Neuronal stem cell (in vitro differentiated cells): ENCODE measurements around the gene TMEM134.

ENCODE experiments used
- DNase-seq: peaks from one replicate; pipeline ENCODE4 v3.0.0-alpha.2; 2013; ENCODE audit warnings: low spot score
- H2AFZ ChIP-seq: one replicate; pipeline ENCODE4 v1.6.1; 2013; ENCODE audit warnings: mild to moderate bottlenecking, low read length, inconsistent platforms
- H2AK5ac ChIP-seq: 2 replicates; pipeline ENCODE4 v1.6.1; 2013; ENCODE audit warnings: low read depth, mild to moderate bottlenecking, inconsistent platforms, low read length, moderate library complexity, mixed read lengths
- H2BK120ac ChIP-seq: 2 replicates; pipeline ENCODE4 v1.6.1; 2013; ENCODE audit warnings: low read depth, mild to moderate bottlenecking, inconsistent platforms, low read length, moderate library complexity, mixed read lengths
- H2BK12ac ChIP-seq: one replicate; pipeline ENCODE4 v1.6.1; 2013; ENCODE audit warnings: low read length, inconsistent platforms
- H2BK15ac ChIP-seq: 2 replicates; pipeline ENCODE4 v1.6.1; 2013; ENCODE audit warnings: mild to moderate bottlenecking, low read length, inconsistent platforms, mixed read lengths
- H2BK5ac ChIP-seq: one replicate; pipeline ENCODE4 v1.6.1; 2013; ENCODE audit warnings: inconsistent platforms, mild to moderate bottlenecking, low read length, moderate library complexity
- H3K14ac ChIP-seq: one replicate; pipeline ENCODE4 v1.6.1; 2013; ENCODE audit warnings: low read length, inconsistent platforms
- H3K18ac ChIP-seq: 2 replicates; pipeline ENCODE4 v1.6.1; 2013; ENCODE audit warnings: low read length, inconsistent platforms
- H3K23ac ChIP-seq: 2 replicates; pipeline ENCODE4 v1.6.1; 2013; ENCODE audit warnings: low read depth, mild to moderate bottlenecking, mixed read lengths, low read length, inconsistent platforms; ENCODE audit not compliant: poor library complexity
- H3K27ac ChIP-seq: replicated peaks from 3 replicates; pipeline ENCODE4 v1.5.1; 2013; ENCODE audit warnings: low read length, inconsistent platforms
- H3K27me3 ChIP-seq, 3 experiments: 2 replicates each; pipeline ENCODE4 v1.6.1; 2013; ENCODE audit warnings: low read length in 3 of 3, mild to moderate bottlenecking in 2 of 3, inconsistent platforms in 1 of 3, low read depth in 1 of 3, mixed read lengths in 1 of 3, moderate library complexity in 1 of 3; ENCODE audit not compliant: control insufficient read depth in 3 of 3, insufficient read depth in 3 of 3
- H3K36me3 ChIP-seq, 2 donors: replicated peaks in 1 of 2; 2 replicates each; pipeline ENCODE4 v1.6.1; 2013; ENCODE audit warnings: low read length in 2 of 2; ENCODE audit not compliant: control insufficient read depth in 2 of 2, insufficient read depth in 2 of 2
- H3K4ac ChIP-seq: 2 replicates; pipeline ENCODE4 v1.6.1; 2013; ENCODE audit warnings: inconsistent platforms, mild to moderate bottlenecking, low read length, moderate library complexity
- H3K4me1 ChIP-seq, 2 donors: 1 replicate in 1 of 2; 2 replicates in 1 of 2; pipeline ENCODE4 v1.6.1; 2013; ENCODE audit warnings: low read length in 2 of 2, low read depth in 1 of 2; ENCODE audit not compliant: control insufficient read depth in 2 of 2, insufficient read depth in 1 of 2
- H3K4me2 ChIP-seq: one replicate; pipeline ENCODE4 v1.6.1; 2013; ENCODE audit warnings: mild to moderate bottlenecking, low read length, inconsistent platforms; ENCODE audit not compliant: insufficient read depth, poor library complexity, severe bottlenecking
- H3K4me3 ChIP-seq, 2 donors: 2 replicates each; pipeline ENCODE4 v1.5.1; 2013; ENCODE audit warnings: low read length in 2 of 2, mild to moderate bottlenecking in 2 of 2, inconsistent platforms in 1 of 2, moderate library complexity in 1 of 2
- H3K79me1 ChIP-seq: one replicate; pipeline ENCODE4 v1.6.1; 2013; ENCODE audit warnings: low read depth, mild to moderate bottlenecking, inconsistent platforms, low read length, moderate library complexity
- H3K9ac ChIP-seq: one replicate; pipeline ENCODE4 v1.6.1; 2013; ENCODE audit warnings: mild to moderate bottlenecking, low read depth, low read length, inconsistent platforms; ENCODE audit not compliant: poor library complexity
- H3K9me3 ChIP-seq, 2 donors: replicated peaks in 1 of 2; 2 replicates each; pipeline versions ENCODE3 to v1.6.1; 2013; ENCODE audit warnings: low read length in 2 of 2, mild to moderate bottlenecking in 2 of 2, inconsistent platforms in 1 of 2, low read depth in 1 of 2, mixed read lengths in 1 of 2, moderate library complexity in 1 of 2; ENCODE audit not compliant: control insufficient read depth in 2 of 2, insufficient read depth in 1 of 2
- H4K8ac ChIP-seq: one replicate; pipeline ENCODE4 v1.6.1; 2013; ENCODE audit warnings: low read depth, mild to moderate bottlenecking, inconsistent platforms, low read length, moderate library complexity
- H4K91ac ChIP-seq: one replicate; pipeline ENCODE4 v1.6.1; 2013; ENCODE audit warnings: low read length, low read depth, mild to moderate bottlenecking, inconsistent platforms; ENCODE audit not compliant: poor library complexity
- WGBS, 2 donors: extraction: QIAGEN DNeasy Blood & Tissue Kit; methylation state at CpG; one replicate each; pipeline ENCODE4 v1.1.7; 2013; ENCODE audit warnings: missing lambda C conversion rate in 2 of 2, mixed read lengths in 1 of 2; ENCODE audit not compliant: insufficient read length in 2 of 2, insufficient replicate concordance in 1 of 2; ENCODE audit errors: extremely low coverage in 2 of 2; 5-methylcytosine and 5-hydroxymethylcytosine counted together

The TMEM134 gene

DNA sequence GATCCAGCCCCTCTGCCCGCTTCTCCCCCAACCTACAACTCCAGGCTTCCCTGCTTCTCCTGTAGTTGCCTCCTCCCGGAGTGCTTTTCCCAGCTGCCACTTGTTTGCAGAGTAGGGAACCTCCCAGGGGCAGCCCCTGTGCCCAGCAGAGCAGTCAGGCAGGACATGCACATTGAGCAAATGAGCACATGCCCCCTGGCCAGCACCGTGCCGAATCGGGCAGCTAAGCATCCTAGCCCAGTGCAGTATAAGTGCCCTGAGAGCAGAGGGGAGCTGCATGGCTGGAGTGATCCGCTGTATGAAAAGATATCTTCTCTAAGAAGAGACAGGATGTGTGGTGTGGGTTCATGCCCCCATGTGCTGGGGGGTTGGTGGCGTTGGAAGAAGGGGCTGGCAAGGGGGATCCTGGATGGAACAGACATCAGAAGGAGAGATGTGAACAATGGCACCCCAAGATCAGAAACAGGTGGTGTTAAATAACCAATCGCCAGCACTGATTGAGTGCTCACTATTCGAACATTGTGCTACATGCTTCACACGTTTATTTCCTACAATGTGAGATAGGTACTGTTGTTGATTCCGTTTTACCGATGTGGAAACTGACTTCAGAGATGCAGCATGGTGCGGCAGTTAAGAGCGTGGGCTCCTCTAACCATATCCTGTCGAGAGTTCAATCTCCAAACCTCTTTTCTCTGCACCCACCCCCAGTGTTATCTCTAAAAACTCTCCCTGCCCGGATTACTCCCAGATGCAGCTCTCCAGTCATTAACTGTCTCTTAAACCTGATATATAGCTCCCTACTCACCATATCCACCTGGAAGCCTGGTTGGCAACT lies 15.0 kb upstream of the TMEM134 start:
- peak overlapping the region in 1 of 2 donors; percentile 57 for H3K4me3 ChIP-seq
- no peak overlapping the region for H3K27ac ChIP-seq
- H3K23ac ChIP-seq: peak overlapping the region; percentile 27
- peak overlapping the region; percentile 49 for H2BK5ac ChIP-seq
- H3K9ac ChIP-seq: peak overlapping the region; percentile 25
- H2AFZ ChIP-seq: peak overlapping the region; percentile 86
- no peak for DNase-seq
- peak overlapping the region; percentile 25 for H3K14ac ChIP-seq
- peak overlapping the region; percentile 19 for H4K8ac ChIP-seq
- no peak overlapping the region for H2BK120ac ChIP-seq
- no CpG with 5 or more reads among the region's 16 CpGs for WGBS, 2 donors
- peaks cover 3 to 24% of the 10 kb centered on the region in 2 donors for H3K36me3 ChIP-seq
- peaks cover 7% of the 10 kb centered on the region for H3K79me1 ChIP-seq
- H4K91ac ChIP-seq: no peak overlapping the region
- peak overlapping the region; percentile 72 for H3K4me2 ChIP-seq
- H2BK12ac ChIP-seq: no peak overlapping the region
- H2BK15ac ChIP-seq: peak overlapping the region; percentile 60
- peak overlapping the region; percentile 15 for H3K18ac ChIP-seq
- H3K4me1 ChIP-seq: peaks cover 4 to 7% of the 10 kb centered on the region in 2 donors
- no peaks in the 10 kb centered on the region for H3K27me3 ChIP-seq
- no peak overlapping the region for H3K4ac ChIP-seq
- peaks cover 0 to 3% of the 10 kb centered on the region in 2 donors for H3K9me3 ChIP-seq
- H2AK5ac ChIP-seq: peak overlapping the region; percentile 83

DNA sequence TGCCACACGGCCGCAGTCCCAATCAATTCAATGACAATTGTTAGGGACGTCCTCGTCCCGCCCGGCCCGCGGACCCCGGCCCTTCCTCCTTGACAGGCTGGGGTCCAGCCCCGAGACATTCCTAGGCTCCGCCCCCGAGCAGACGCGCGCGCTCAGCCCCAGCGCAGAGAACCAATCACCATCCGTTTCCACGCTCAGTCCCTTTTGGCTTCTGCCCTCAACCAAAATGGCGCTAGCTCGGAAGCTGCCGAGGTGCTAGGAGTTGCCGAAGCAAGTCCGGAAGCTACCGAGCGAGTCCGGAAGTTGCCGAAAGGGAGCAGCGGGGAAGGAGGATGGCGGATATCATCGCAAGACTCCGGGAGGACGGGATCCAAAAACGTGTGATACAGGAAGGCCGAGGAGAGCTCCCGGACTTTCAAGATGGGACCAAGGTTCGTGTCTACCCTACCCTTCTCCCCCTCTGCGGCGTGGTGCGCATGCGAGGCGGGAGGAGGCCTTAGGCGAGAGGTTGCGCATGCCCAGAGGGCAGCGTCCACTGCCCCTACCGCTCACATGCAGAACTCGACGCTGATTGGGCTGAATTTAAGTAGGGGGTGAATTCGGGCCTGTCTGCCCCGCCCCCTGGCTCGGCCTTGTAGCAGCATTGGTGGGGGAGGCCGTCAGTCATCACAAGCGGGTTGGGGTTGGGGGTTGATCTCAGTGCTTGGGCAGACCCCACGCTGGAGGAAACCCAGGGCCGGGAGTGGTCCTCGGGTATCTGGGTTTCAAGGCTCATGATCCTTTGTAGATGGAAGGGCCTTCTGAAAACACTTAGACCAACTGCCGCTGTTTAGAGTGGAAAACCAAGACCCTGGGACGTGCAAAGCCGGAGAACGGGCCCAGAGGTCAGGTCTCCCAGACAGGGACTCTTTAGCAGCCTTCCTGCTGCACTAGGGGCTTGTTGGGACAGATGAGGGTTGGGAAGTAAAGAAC lies 14.1 kb upstream of the TMEM134 start, which contains the start of gene AIP:
Gene AIP, plus strand, starts transcription at position 200 of the 972 bp plus-strand sequence. Its CDS starts 133 bp downstream, at position 333.
- H3K4me1 ChIP-seq: peaks cover 4 to 7% of the 10 kb centered on the region in 2 donors
- peak within 1 kb of the TSS; percentile 49 for H2BK5ac ChIP-seq
- H2BK12ac ChIP-seq: no peak within 1 kb of the TSS
- peak within 1 kb of the TSS; percentile 86 for H2AFZ ChIP-seq
- no CpG with 5 or more reads among the region's 60 CpGs for WGBS, 2 donors
- H3K27ac ChIP-seq: peak within 1 kb of the TSS; percentile 82
- no peak within 1 kb of the TSS for H3K4ac ChIP-seq
- peak within 1 kb of the TSS; percentile 60 for H2BK15ac ChIP-seq
- H3K9me3 ChIP-seq: peaks cover 0 to 3% of the 10 kb centered on the region in 2 donors
- peak; percentile 98 for DNase-seq
- H2BK120ac ChIP-seq: no peak within 1 kb of the TSS
- H3K4me3 ChIP-seq: peak within 1 kb of the TSS; percentile 57 to 89
- peak within 1 kb of the TSS; percentile 76 for H3K23ac ChIP-seq
- no peaks in the 10 kb centered on the region for H3K27me3 ChIP-seq
- H3K9ac ChIP-seq: peak within 1 kb of the TSS; percentile 96
- H3K79me1 ChIP-seq: peaks cover 7% of the 10 kb centered on the region
- peak within 1 kb of the TSS; percentile 98 for H3K18ac ChIP-seq
- peak within 1 kb of the TSS; percentile 19 for H4K8ac ChIP-seq
- H3K4me2 ChIP-seq: peak within 1 kb of the TSS; percentile 72
- H3K36me3 ChIP-seq: peaks cover 2 to 18% of the 10 kb centered on the region in 2 donors
- H3K14ac ChIP-seq: peak within 1 kb of the TSS; percentile 25
- peak within 1 kb of the TSS; percentile 83 for H2AK5ac ChIP-seq
- H4K91ac ChIP-seq: no peak within 1 kb of the TSS

DNA sequence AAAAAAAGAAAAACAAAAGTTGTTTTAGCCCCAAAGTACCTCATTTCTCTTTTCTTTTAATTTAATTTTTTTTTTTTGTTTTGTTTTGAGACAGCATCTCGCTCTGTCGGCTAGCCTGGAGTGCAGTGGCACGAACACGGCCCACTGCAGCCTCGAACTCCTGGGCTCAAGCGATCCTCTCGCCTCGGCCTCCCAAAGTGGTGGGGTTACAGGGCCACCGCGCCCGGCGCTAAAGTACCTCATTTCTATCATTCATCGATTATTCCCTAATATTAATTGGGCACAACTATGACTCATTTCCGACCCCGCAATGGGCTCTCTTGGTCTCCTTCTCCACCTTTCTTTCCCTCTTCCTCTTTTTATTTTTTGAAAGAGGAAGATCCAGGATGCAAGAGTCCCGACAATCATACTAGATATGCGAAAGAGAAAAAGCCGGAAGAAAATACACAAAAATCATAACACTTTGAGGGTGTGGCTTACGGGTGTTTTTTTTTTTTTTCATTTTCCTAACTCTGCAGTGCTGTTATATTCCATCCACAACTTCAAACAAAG lies 13.3 kb upstream of the TMEM134 start:
- no peak for DNase-seq

More for the DNA sequence above, 13.3 kb upstream of the TMEM134 start:
- peaks cover 7% of the 10 kb centered on the region for H3K79me1 ChIP-seq
- peak overlapping the region in 1 of 2 donors; percentile 57 for H3K4me3 ChIP-seq
- no peak overlapping the region for H3K9ac ChIP-seq
- H3K4me2 ChIP-seq: peak overlapping the region; percentile 50
- H2BK120ac ChIP-seq: no peak overlapping the region
- no peak overlapping the region for H3K4ac ChIP-seq
- H3K36me3 ChIP-seq: peaks cover 0 to 11% of the 10 kb centered on the region in 2 donors
- peak overlapping the region; percentile 86 for H2AFZ ChIP-seq
- no peak overlapping the region for H4K8ac ChIP-seq
- no peaks in the 10 kb centered on the region for H3K27me3 ChIP-seq
- H3K23ac ChIP-seq: no peak overlapping the region
- H2BK15ac ChIP-seq: no peak overlapping the region
- H2BK12ac ChIP-seq: no peak overlapping the region
- no peak overlapping the region for H2AK5ac ChIP-seq
- no peak overlapping the region for H2BK5ac ChIP-seq
- WGBS, 2 donors: no CpG with 5 or more reads among the region's 19 CpGs
- peaks cover 0 to 3% of the 10 kb centered on the region in 2 donors for H3K9me3 ChIP-seq
- H4K91ac ChIP-seq: no peak overlapping the region
- H3K14ac ChIP-seq: no peak overlapping the region
- H3K27ac ChIP-seq: no peak overlapping the region
- H3K18ac ChIP-seq: no peak overlapping the region
- peaks cover 4 to 7% of the 10 kb centered on the region in 2 donors for H3K4me1 ChIP-seq
